OCI-LY1 (cell line): ENCODE data around the gene SLC7A14.

Experiments
- EZH2 ChIP-seq: fragments of 200-600 bp; sonication (generic), shearing (Covaris generic); IDR thresholded peaks from 2 replicates; pipeline ENCODE4 v1.8.0; 2017; ENCODE audit warnings: borderline replicate concordance, mixed run types, mild to moderate bottlenecking, antibody characterized with exemption, low read length, moderate library complexity, mixed read lengths
- TF ChIP-seq, protein P1 (sequence below): fragments of 200-600 bp; sonication (generic), shearing (Covaris generic); IDR thresholded peaks from 2 replicates; pipeline ENCODE4 v1.5.1; 2017; ENCODE audit warnings: mild to moderate bottlenecking, antibody characterized with exemption, low read length, moderate library complexity, mixed read lengths

DNA sequence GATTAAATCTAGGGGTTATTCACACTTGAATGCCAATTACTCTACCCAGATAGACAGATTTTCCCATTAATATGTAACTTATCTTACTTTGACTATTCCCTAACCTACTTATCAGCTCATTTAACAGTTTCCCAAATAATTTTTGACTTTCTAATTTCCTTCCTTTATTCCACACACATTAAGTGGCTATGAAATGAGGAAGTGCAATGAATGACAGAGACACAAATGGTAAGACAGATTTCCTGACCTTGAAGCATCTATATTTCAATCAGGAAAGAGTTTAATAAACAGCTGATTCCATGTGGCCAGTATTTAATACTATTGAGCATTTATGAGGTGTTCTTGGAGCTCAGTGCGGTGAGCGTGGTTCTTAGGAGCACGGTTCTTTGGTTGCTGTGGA is 78.8 kb downstream of the SLC7A14 start:
- TF ChIP-seq, protein P1, sequence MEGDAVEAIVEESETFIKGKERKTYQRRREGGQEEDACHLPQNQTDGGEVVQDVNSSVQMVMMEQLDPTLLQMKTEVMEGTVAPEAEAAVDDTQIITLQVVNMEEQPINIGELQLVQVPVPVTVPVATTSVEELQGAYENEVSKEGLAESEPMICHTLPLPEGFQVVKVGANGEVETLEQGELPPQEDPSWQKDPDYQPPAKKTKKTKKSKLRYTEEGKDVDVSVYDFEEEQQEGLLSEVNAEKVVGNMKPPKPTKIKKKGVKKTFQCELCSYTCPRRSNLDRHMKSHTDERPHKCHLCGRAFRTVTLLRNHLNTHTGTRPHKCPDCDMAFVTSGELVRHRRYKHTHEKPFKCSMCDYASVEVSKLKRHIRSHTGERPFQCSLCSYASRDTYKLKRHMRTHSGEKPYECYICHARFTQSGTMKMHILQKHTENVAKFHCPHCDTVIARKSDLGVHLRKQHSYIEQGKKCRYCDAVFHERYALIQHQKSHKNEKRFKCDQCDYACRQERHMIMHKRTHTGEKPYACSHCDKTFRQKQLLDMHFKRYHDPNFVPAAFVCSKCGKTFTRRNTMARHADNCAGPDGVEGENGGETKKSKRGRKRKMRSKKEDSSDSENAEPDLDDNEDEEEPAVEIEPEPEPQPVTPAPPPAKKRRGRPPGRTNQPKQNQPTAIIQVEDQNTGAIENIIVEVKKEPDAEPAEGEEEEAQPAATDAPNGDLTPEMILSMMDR = no peak
- no peak for TF ChIP-seq EZH2
